Measurements from ENCODE around the gene GTSE1.

DNA sequence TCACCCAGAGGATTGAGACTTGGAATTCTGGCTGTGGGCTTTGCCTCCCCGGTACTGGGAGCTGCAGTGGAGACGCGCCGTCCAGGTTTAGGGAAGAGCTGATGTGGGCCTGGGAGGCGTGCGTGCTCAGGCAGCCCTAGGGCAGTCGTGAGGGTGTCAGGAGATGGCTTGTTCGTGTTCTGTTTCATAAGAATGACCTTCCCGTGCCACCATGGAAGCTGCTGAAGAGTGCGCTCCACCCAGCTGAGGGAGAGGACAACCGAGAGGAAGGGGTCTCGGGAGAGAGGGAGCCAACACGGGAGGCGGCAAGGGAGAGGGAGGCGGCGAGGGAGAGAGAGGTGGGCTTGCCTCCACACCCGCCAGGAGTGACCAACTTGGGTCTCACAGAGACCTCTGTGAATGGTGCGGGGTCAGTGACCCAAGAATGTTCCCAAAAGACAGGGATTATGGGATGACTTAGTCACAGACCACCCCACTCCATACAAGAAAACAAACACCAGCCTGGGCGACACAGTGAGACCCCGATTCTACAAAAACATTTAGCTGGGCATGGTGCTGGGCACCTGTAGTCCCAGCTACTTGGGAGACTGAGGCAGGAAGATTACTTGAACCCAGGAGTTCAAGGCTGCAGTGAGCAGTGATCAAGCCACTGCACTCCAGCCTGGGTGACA lies 24.2 kb downstream of the GTSE1 start:
- TF ChIP-seq, protein P1, sequence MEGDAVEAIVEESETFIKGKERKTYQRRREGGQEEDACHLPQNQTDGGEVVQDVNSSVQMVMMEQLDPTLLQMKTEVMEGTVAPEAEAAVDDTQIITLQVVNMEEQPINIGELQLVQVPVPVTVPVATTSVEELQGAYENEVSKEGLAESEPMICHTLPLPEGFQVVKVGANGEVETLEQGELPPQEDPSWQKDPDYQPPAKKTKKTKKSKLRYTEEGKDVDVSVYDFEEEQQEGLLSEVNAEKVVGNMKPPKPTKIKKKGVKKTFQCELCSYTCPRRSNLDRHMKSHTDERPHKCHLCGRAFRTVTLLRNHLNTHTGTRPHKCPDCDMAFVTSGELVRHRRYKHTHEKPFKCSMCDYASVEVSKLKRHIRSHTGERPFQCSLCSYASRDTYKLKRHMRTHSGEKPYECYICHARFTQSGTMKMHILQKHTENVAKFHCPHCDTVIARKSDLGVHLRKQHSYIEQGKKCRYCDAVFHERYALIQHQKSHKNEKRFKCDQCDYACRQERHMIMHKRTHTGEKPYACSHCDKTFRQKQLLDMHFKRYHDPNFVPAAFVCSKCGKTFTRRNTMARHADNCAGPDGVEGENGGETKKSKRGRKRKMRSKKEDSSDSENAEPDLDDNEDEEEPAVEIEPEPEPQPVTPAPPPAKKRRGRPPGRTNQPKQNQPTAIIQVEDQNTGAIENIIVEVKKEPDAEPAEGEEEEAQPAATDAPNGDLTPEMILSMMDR (IDR thresholded peaks at IDR 0.05 in 2 of 3, conservative IDR thresholded peaks at IDR 0.05 in 1 of 3; ENCODE audit: borderline replicate concordance in 1 of 3, insufficient read depth in 1 of 3, low read depth in 2 of 3, low read length in 2 of 3): no peak
- TF ChIP-seq, protein P2, sequence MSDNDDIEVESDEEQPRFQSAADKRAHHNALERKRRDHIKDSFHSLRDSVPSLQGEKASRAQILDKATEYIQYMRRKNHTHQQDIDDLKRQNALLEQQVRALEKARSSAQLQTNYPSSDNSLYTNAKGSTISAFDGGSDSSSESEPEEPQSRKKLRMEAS (IDR thresholded peaks at IDR 0.05): no peak
- TF ChIP-seq JUND (IDR thresholded peaks at IDR 0.05): no peak
- TF ChIP-seq, protein P3, sequence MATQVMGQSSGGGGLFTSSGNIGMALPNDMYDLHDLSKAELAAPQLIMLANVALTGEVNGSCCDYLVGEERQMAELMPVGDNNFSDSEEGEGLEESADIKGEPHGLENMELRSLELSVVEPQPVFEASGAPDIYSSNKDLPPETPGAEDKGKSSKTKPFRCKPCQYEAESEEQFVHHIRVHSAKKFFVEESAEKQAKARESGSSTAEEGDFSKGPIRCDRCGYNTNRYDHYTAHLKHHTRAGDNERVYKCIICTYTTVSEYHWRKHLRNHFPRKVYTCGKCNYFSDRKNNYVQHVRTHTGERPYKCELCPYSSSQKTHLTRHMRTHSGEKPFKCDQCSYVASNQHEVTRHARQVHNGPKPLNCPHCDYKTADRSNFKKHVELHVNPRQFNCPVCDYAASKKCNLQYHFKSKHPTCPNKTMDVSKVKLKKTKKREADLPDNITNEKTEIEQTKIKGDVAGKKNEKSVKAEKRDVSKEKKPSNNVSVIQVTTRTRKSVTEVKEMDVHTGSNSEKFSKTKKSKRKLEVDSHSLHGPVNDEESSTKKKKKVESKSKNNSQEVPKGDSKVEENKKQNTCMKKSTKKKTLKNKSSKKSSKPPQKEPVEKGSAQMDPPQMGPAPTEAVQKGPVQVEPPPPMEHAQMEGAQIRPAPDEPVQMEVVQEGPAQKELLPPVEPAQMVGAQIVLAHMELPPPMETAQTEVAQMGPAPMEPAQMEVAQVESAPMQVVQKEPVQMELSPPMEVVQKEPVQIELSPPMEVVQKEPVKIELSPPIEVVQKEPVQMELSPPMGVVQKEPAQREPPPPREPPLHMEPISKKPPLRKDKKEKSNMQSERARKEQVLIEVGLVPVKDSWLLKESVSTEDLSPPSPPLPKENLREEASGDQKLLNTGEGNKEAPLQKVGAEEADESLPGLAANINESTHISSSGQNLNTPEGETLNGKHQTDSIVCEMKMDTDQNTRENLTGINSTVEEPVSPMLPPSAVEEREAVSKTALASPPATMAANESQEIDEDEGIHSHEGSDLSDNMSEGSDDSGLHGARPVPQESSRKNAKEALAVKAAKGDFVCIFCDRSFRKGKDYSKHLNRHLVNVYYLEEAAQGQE (IDR thresholded peaks at IDR 0.05; ENCODE audit: low read depth): no peak
- TF ChIP-seq EZH2 (IDR thresholded peaks at IDR 0.05): no peak
- no peak for TF ChIP-seq EZH2phosphoT487 (IDR thresholded peaks at IDR 0.05; ENCODE audit: borderline replicate concordance)
- no peak for TF ChIP-seq CBX3 (IDR thresholded peaks at IDR 0.05; ENCODE audit: low read depth)
- no peak for TF ChIP-seq POLR2A (IDR thresholded peaks at IDR 0.05; ENCODE audit: borderline replicate concordance, extremely low read depth, insufficient read depth, insufficient read length)
- TF ChIP-seq ZFX (IDR thresholded peaks at IDR 0.05): no peak
- no peak for TF ChIP-seq YY1 (IDR thresholded peaks at IDR 0.05; ENCODE audit: extremely low read depth, insufficient replicate concordance, low read depth, low read length)
- TF ChIP-seq SIN3A (IDR thresholded peaks at IDR 0.05; ENCODE audit: low read depth): no peak
